ENCODE data around the gene DPF3. TPM values are rescaled to one million over a fixed set of nuclear protein-coding genes. Genes with fewer than 3 reads are reported as not detected.

Gene DPF3
- total RNA-seq, 1 experiment from 2014 or later = not detected

DNA sequence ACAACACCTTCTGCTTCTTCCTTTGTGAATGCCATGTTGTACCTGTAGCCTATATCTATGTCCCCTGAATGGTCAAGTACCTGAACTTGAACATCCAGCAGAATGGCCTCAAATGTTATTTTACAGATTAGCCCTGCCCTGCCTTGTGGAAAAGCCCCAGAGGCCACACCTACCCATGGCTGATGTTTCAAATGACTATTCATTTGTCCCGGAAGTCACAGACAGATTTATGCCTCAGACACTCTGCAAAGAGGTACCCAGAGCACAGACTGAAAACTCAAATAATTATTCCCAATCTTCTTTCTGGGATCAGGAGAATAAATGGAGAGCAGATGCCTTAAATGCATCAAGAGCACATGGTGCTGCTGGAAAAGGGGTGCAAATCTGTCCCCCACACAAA lies 13.0 kb upstream of the DPF3 start:
- Histone ChIP-seq H3K4me1 (replicated peaks; ENCODE audit: insufficient read depth) (no peaks in the 10 kb centered on the region), H3K27me3 (ENCODE audit: insufficient read depth, low read depth) (peaks cover 10% of the 10 kb centered on the region; the same call in 1 of the 2 replicates), H3K36me3 (ENCODE audit: low read depth) (no peaks in the 10 kb centered on the region), H3F3A (ENCODE audit: insufficient read depth, low read depth) (no peaks in the 10 kb centered on the region), H4K20me1 (ENCODE audit: insufficient read depth) (no peaks in the 10 kb centered on the region), H3K79me2 (ENCODE audit: low read depth) (no peaks in the 10 kb centered on the region), H2AFZ (no peak overlapping the region), H3K27ac (no peak overlapping the region), H3K4me2 (no peak overlapping the region), H3K4me3 (no peak overlapping the region), H3K9me2 (ENCODE audit: insufficient read depth) (no peaks in the 10 kb centered on the region), H3K9me3 (ENCODE audit: insufficient read depth, low read depth) (no peaks in the 10 kb centered on the region)
- intact Hi-C loops (cut with micrococcal nuclease; ENCODE audit: unreplicated experiment) = no loop called here
- ChIA-PET CTCF (no interaction called here), POLR2A (ENCODE audit: unreplicated experiment) (no interaction called here)
- BruUV-seq (replicated peaks) = no TSS peak
- no peak for TF ChIP-seq EZH2 (IDR thresholded peaks at IDR 0.05; ENCODE audit: low read depth)
- TF ChIP-seq, protein P1, sequence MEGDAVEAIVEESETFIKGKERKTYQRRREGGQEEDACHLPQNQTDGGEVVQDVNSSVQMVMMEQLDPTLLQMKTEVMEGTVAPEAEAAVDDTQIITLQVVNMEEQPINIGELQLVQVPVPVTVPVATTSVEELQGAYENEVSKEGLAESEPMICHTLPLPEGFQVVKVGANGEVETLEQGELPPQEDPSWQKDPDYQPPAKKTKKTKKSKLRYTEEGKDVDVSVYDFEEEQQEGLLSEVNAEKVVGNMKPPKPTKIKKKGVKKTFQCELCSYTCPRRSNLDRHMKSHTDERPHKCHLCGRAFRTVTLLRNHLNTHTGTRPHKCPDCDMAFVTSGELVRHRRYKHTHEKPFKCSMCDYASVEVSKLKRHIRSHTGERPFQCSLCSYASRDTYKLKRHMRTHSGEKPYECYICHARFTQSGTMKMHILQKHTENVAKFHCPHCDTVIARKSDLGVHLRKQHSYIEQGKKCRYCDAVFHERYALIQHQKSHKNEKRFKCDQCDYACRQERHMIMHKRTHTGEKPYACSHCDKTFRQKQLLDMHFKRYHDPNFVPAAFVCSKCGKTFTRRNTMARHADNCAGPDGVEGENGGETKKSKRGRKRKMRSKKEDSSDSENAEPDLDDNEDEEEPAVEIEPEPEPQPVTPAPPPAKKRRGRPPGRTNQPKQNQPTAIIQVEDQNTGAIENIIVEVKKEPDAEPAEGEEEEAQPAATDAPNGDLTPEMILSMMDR (conservative IDR thresholded peaks at IDR 0.05) = no peak
- DNase-seq = no peak

DNA sequence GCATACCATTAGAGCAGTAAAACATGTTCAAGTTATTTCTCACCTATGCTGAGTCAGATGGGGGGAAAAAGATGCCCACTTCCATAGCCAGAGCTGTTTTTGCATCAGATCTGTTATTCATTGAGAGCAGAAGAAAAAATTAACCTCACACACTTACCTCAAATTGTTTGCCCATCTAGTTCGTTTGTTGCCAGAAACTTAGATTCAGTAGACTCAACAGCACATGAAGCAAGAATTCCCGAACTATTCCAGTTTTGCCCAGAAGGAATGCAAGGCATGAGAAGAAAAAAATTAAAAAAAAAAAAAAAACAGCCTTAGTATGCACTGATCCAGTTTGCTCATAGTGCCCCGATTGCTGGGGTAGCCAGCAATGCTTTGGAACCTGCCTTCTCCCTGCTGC lies 12.4 kb upstream of the DPF3 start:
- H3K4me2 ChIP-seq = no peak overlapping the region
- H4K20me1 ChIP-seq (ENCODE audit: insufficient read depth) = no peaks in the 10 kb centered on the region
- H3K36me3 ChIP-seq (ENCODE audit: low read depth) = no peaks in the 10 kb centered on the region
- H3K27me3 ChIP-seq (ENCODE audit: insufficient read depth, low read depth) = peaks cover 10% of the 10 kb centered on the region; the same call in 1 of the 2 replicates
- H3K9me2 ChIP-seq (ENCODE audit: insufficient read depth) = no peaks in the 10 kb centered on the region
- TF ChIP-seq, protein P1 (conservative IDR thresholded peaks at IDR 0.05) = no peak
- TF ChIP-seq EZH2 (IDR thresholded peaks at IDR 0.05; ENCODE audit: low read depth) = no peak
- no peak for DNase-seq
- H3K79me2 ChIP-seq (ENCODE audit: low read depth) = no peaks in the 10 kb centered on the region
- POLR2A ChIA-PET (ENCODE audit: unreplicated experiment) = no interaction called here
- H2AFZ ChIP-seq = no peak overlapping the region
- CTCF ChIA-PET = no interaction called here
- no peaks in the 10 kb centered on the region for H3F3A ChIP-seq (ENCODE audit: insufficient read depth, low read depth)
- H3K27ac ChIP-seq = no peak overlapping the region
- intact Hi-C loops (cut with micrococcal nuclease; ENCODE audit: unreplicated experiment) = no loop called here
- no peaks in the 10 kb centered on the region for H3K9me3 ChIP-seq (ENCODE audit: insufficient read depth, low read depth)
- no peak overlapping the region for H3K4me3 ChIP-seq
- H3K4me1 ChIP-seq (replicated peaks; ENCODE audit: insufficient read depth) = no peaks in the 10 kb centered on the region
- no TSS peak for BruUV-seq (replicated peaks)

DNA sequence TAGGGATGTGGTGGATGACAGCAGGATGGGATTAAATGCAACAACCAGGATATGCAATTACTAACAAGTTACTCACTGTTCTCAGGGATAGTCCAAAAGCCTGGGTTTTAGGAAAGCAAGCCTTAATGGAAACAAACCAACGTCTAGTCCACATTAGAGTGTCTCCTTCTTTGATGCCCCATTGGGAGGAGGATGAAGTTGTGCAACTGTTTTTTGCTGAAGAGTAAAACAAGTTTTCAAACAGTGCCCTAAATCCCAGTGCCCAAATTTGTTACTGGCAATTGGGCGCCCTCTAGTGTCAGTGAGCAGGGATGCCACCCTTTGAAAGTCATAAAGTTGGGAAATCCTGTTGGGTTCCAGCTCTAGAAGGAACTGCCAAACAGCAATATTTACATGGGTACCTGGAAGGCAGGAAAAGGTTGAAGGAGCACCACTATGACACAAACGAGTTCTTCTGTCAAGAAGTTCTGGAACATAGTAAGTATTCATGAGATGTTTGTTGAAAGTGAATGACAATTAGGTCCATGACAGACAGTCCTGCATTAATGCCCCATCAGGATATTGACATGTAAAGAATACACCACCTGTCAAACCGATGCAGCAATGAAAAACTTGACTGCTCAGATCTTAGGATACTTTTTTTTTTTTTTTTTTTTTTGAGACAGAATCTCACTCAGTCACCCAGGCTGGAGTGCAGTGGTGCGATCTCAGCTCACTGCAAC lies 11.1 kb upstream of the DPF3 start:
- no peaks in the 10 kb centered on the region for H3K79me2 ChIP-seq (ENCODE audit: low read depth)
- intact Hi-C loops (cut with micrococcal nuclease; ENCODE audit: unreplicated experiment) = loop anchor here (1.0 kb wide), 1 partner anchor 388 kb away; no protein-coding TSS in a partner anchor
- H3K36me3 ChIP-seq (ENCODE audit: low read depth) = no peaks in the 10 kb centered on the region
- POLR2A ChIA-PET (ENCODE audit: unreplicated experiment) = interaction anchor here (0.6 kb wide), 1 partner anchor 57 kb away, joined by 4 read pairs; no protein-coding TSS in a partner anchor
- H3F3A ChIP-seq (ENCODE audit: insufficient read depth, low read depth) = no peaks in the 10 kb centered on the region
- no peak overlapping the region for H2AFZ ChIP-seq
- H4K20me1 ChIP-seq (ENCODE audit: insufficient read depth) = no peaks in the 10 kb centered on the region
- H3K4me2 ChIP-seq = no peak overlapping the region
- H3K4me3 ChIP-seq = no peak overlapping the region
- CTCF ChIA-PET = interaction anchor here (0.5 to 0.7 kb wide), 4 partner anchors 10 to 391 kb away, joined by 3 to 19 read pairs (median 6); no protein-coding TSS in a partner anchor
- no peaks in the 10 kb centered on the region for H3K9me2 ChIP-seq (ENCODE audit: insufficient read depth)
- DNase-seq = peak; percentile 42 to 58
- H3K9me3 ChIP-seq (ENCODE audit: insufficient read depth, low read depth) = no peaks in the 10 kb centered on the region
- BruUV-seq (replicated peaks) = no TSS peak
- TF ChIP-seq EZH2 (IDR thresholded peaks at IDR 0.05; ENCODE audit: low read depth) = no peak
- TF ChIP-seq, protein P1 (conservative IDR thresholded peaks at IDR 0.05) = peak; percentile 96
- H3K27ac ChIP-seq = no peak overlapping the region
- H3K27me3 ChIP-seq (ENCODE audit: insufficient read depth, low read depth) = peaks cover 10% of the 10 kb centered on the region
- no peaks in the 10 kb centered on the region for H3K4me1 ChIP-seq (replicated peaks; ENCODE audit: insufficient read depth)
